Kidney capillary endothelial cell (primary cell): ENCODE measurements around the gene SYT10.
"Not testable (repeated sequence)": the region's sequence is repeated elsewhere in the genome, so short reads cannot be mapped to it uniquely, and the experiment has no call there.

ENCODE experiments used
- DNase-seq: peaks from one replicate; pipeline ENCODE4 v3.0.0-alpha.2; 2018; ENCODE audit warnings: low spot score

The SYT10 gene

DNA sequence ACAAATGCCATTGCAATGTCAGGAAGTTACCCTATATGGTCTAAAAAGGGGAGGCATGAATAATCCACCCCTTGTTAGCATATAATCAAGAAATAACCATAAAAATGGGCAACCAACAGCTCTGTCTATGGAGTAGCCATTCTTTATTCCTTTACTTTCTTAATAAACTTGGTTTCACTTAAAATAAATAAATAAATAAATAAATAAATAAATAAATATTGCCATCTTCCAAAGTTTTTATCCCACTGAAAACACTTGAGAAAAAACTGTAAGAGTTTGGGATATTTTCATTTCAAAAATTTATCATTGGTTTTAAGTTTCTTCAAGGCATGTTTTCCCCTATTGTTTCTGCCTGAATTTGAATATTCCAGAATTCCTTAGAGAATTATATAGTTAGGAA lies 89.8 kb downstream of the SYT10 start:
- no peak for DNase-seq

DNA sequence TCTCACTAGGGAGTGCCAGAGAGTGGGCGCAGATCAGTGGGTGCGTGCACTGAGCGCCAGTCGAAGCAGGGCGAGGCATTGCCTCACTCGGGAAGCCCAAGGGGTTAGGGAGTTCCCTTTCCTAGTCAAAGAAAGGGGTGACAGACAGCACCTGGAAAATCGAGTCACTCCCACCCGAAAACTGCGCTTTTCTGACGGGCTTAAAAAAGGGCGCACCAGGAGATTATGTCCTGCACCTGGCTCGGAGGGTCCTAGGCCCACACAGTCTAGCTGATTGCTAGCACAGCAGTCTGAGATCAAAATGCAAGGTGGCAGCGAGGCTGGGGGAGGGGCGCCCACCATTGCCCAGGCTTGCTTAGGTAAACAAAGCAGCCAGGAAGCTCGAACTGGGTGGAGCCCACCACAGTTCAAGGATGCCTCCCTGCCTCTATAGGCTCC lies 107.6 kb downstream of the SYT10 start:
- not testable (repeated sequence) for DNase-seq

DNA sequence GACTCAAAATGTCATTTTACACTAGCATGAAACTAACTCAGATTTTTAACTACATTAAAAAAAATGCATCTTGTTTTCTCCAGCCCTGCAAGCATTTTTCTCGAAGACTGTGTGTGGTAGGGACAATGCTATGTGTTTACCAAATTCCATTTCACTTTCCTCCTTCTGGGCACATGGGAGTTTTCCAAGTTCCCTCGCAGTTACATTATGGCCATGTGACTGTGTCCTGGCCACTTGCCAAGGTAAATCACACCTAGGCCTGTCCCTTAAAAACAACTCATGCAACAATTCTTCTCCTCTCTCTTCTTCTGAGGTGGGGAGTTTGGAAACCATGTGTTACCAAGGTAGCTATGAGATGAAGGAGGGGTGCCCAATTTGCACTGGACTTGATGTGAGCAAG lies 108.7 kb downstream of the SYT10 start:
- no peak for DNase-seq
